ENCODE results near the gene NUBP2. TPM values are rescaled to one million over a fixed set of nuclear protein-coding genes. Genes with fewer than 3 reads are reported as not detected.

NUBP2 gene
- total RNA-seq, 1 experiment from 2014 or later = 215 TPM

GRCh38 chr16:1825864-1826690, 43.3 kb downstream of the NUBP2 start:
- DNase-seq (ENCODE audit: low spot score) = peak; percentile 54

GRCh38 chr16:1826691-1827573, 44.2 kb downstream of the NUBP2 start, which contains the start of the genes FAHD1 and HAGH:
TSS of gene FAHD1 (plus strand) at chr16:1827206. CDS start at chr16:1827239, 33 bp downstream.
TSS of gene HAGH (minus strand) at chr16:1826825. CDS start at chr16:1826787, 38 bp downstream.
- peak; percentile 96 for DNase-seq (ENCODE audit: low spot score)

- DNase-seq (ENCODE audit: low spot score) = peak; percentile 12
These were observed 46.1 kb downstream of the NUBP2 start for GRCh38 chr16:1828645-1829410.

- no peak for DNase-seq (ENCODE audit: low spot score)
These were observed 47.5 kb downstream of the NUBP2 start for GRCh38 chr16:1830213-1830612.

GRCh38 chr16:1831186-1832075, 48.7 kb downstream of the NUBP2 start:
- DNase-seq (ENCODE audit: low spot score) = no peak

GRCh38 chr16:1832838-1833454, 50.2 kb downstream of the NUBP2 start:
- DNase-seq (ENCODE audit: low spot score) = no peak

- no peak for DNase-seq (ENCODE audit: low spot score)
These were observed 51.3 kb downstream of the NUBP2 start for GRCh38 chr16:1834096-1834495.

Small RNA genes lying within 50 kb of the gene (small RNA-seq; reads per million reads assigned to genes)
- gene MIR3177 = not detected

Other genes starting within 250 kb of the NUBP2 start
- gene TMEM204, start 249.3 kb upstream of the NUBP2 start, total RNA-seq (2014; rRNA removed; shearing (Covaris generic)) = 0.61 and 0.78 TPM in 2 replicates
- gene IFT140, start 170.9 kb upstream of the NUBP2 start, total RNA-seq (2014; rRNA removed; shearing (Covaris generic)) = 12.5 and 16.3 TPM in 2 replicates
- 9.7 and 10.6 TPM in 2 replicates for gene CRAMP1, start 170.6 kb upstream of the NUBP2 start, total RNA-seq (2014; rRNA removed; shearing (Covaris generic))
- 96.1 and 106 TPM in 2 replicates for gene JPT2, start 104.7 kb upstream of the NUBP2 start, total RNA-seq (2014; rRNA removed; shearing (Covaris generic))
- gene MAPK8IP3, start 76.8 kb upstream of the NUBP2 start, total RNA-seq (2014; rRNA removed; shearing (Covaris generic)) = 91.6 and 120 TPM in 2 replicates
- gene NME3, start 11.4 kb upstream of the NUBP2 start, total RNA-seq (2014; rRNA removed; shearing (Covaris generic)) = 186 and 224 TPM in 2 replicates
- 75.6 and 84.1 TPM in 2 replicates for gene EME2, start 10.2 kb upstream of the NUBP2 start, total RNA-seq (2014; rRNA removed; shearing (Covaris generic))
- 355 and 493 TPM in 2 replicates for gene MRPS34, start 9.8 kb upstream of the NUBP2 start, total RNA-seq (2014; rRNA removed; shearing (Covaris generic))
- 96.9 and 102 TPM in 2 replicates for gene SPSB3, start 389 bp upstream of the NUBP2 start, total RNA-seq (2014; rRNA removed; shearing (Covaris generic))
- 0.08 TPM in 1 of 2 replicates, not detected in the other for gene IGFALS, start 10.7 kb downstream of the NUBP2 start, total RNA-seq (2014; rRNA removed; shearing (Covaris generic))
- 81.9 and 85.2 TPM in 2 replicates for gene HAGH, start 43.9 kb downstream of the NUBP2 start, total RNA-seq (2014; rRNA removed; shearing (Covaris generic))
- 85.5 and 92.5 TPM in 2 replicates for gene FAHD1, start 44.2 kb downstream of the NUBP2 start, total RNA-seq (2014; rRNA removed; shearing (Covaris generic))
- gene MEIOB, start 89.2 kb downstream of the NUBP2 start, total RNA-seq (2014; rRNA removed; shearing (Covaris generic)) = not detected in 2 replicates
- not detected in 2 replicates for gene HS3ST6, start 135.5 kb downstream of the NUBP2 start, total RNA-seq (2014; rRNA removed; shearing (Covaris generic))
- 31.7 and 35.7 TPM in 2 replicates for gene MSRB1, start 160.2 kb downstream of the NUBP2 start, total RNA-seq (2014; rRNA removed; shearing (Covaris generic))
- gene RPL3L, start 171.7 kb downstream of the NUBP2 start, total RNA-seq (2014; rRNA removed; shearing (Covaris generic)) = not detected in 2 replicates
- 415 and 426 TPM in 2 replicates for gene NDUFB10, start 176.6 kb downstream of the NUBP2 start, total RNA-seq (2014; rRNA removed; shearing (Covaris generic))
- 4,154 and 4,232 TPM in 2 replicates for gene RPS2, start 181.9 kb downstream of the NUBP2 start, total RNA-seq (2014; rRNA removed; shearing (Covaris generic))
- gene RNF151, start 183.9 kb downstream of the NUBP2 start, total RNA-seq (2014; rRNA removed; shearing (Covaris generic)) = not detected in 2 replicates
- 134 and 140 TPM in 2 replicates for gene TBL3, start 189.1 kb downstream of the NUBP2 start, total RNA-seq (2014; rRNA removed; shearing (Covaris generic))
- gene NOXO1, start 198.5 kb downstream of the NUBP2 start, total RNA-seq (2014; rRNA removed; shearing (Covaris generic)) = 141 and 161 TPM in 2 replicates
- gene GFER, start 201.2 kb downstream of the NUBP2 start, total RNA-seq (2014; rRNA removed; shearing (Covaris generic)) = 51.7 and 70.3 TPM in 2 replicates
- gene SYNGR3, start 207.0 kb downstream of the NUBP2 start, total RNA-seq (2014; rRNA removed; shearing (Covaris generic)) = 1.9 and 2.3 TPM in 2 replicates
- 42.9 and 49.0 TPM in 2 replicates for gene ZNF598, start 226.9 kb downstream of the NUBP2 start, total RNA-seq (2014; rRNA removed; shearing (Covaris generic))
- gene NPW, start 236.8 kb downstream of the NUBP2 start, total RNA-seq (2014; rRNA removed; shearing (Covaris generic)) = 0.91 and 2.7 TPM in 2 replicates
- gene NHERF2, start 243.9 kb downstream of the NUBP2 start, total RNA-seq (2014; rRNA removed; shearing (Covaris generic)) = 258 and 259 TPM in 2 replicates

Measured in HT-29 (cell line).